Measurements from ENCODE around the gene MRPL42. TPM values are rescaled to one million over a fixed set of nuclear protein-coding genes. Genes with fewer than 3 reads are reported as not detected.

Gene MRPL42
- total RNA-seq, 1 donor from 2014 or later, result 82.1 TPM

GRCh38 chr12:93526786-93527428, 59.6 kb downstream of the MRPL42 start:
- Histone ChIP-seq H3K27me3 (ENCODE audit: control insufficient read depth, insufficient read depth, low read length) (no peaks in the 10 kb centered on the region), H3K36me3 (ENCODE audit: control insufficient read depth, insufficient read depth, low read length) (no peaks in the 10 kb centered on the region), H3K4me3 (ENCODE audit: low read depth, low read length) (no peak overlapping the region)
- FAIRE-seq, result no peak
- peak; percentile 82 for DNase-seq (ENCODE audit: low read depth)
- no peak for TF ChIP-seq CTCF (IDR thresholded peaks at IDR 0.05; ENCODE audit: insufficient read depth, low read length, severe bottlenecking)

- TF ChIP-seq CTCF (IDR thresholded peaks at IDR 0.05; ENCODE audit: insufficient read depth, low read length, severe bottlenecking), result no peak
- DNase-seq (ENCODE audit: low read depth) (peak; percentile 15), FAIRE-seq (no peak)
- no peaks in the 10 kb centered on the region for H3K36me3 ChIP-seq (ENCODE audit: control insufficient read depth, insufficient read depth, low read length)
- H3K4me3 ChIP-seq (ENCODE audit: low read depth, low read length), result no peak overlapping the region
- no peaks in the 10 kb centered on the region for H3K27me3 ChIP-seq (ENCODE audit: control insufficient read depth, insufficient read depth, low read length)
Measured at GRCh38 chr12:93530358-93530757, 63.0 kb downstream of the MRPL42 start.

- no peaks in the 10 kb centered on the region for H3K36me3 ChIP-seq (ENCODE audit: control insufficient read depth, insufficient read depth, low read length)
- DNase-seq (ENCODE audit: low read depth), result no peak
- TF ChIP-seq CTCF (IDR thresholded peaks at IDR 0.05; ENCODE audit: insufficient read depth, low read length, severe bottlenecking), result no peak
- H3K4me3 ChIP-seq (ENCODE audit: low read depth, low read length), result no peak overlapping the region
- FAIRE-seq, result no peak
- H3K27me3 ChIP-seq (ENCODE audit: control insufficient read depth, insufficient read depth, low read length), result no peaks in the 10 kb centered on the region
Measured at GRCh38 chr12:93533310-93533709, 66.0 kb downstream of the MRPL42 start.

- no peaks in the 10 kb centered on the region for H3K36me3 ChIP-seq (ENCODE audit: control insufficient read depth, insufficient read depth, low read length)
- TF ChIP-seq CTCF (IDR thresholded peaks at IDR 0.05; ENCODE audit: insufficient read depth, low read length, severe bottlenecking), result no peak
- no peak overlapping the region for H3K4me3 ChIP-seq (ENCODE audit: low read depth, low read length)
- H3K27me3 ChIP-seq (ENCODE audit: control insufficient read depth, insufficient read depth, low read length), result no peaks in the 10 kb centered on the region
- FAIRE-seq (no peak), DNase-seq (ENCODE audit: low read depth) (no peak)
Measured at GRCh38 chr12:93536111-93536765, 68.9 kb downstream of the MRPL42 start.

- FAIRE-seq (no peak), DNase-seq (ENCODE audit: low read depth) (no peak)
- Histone ChIP-seq H3K36me3 (ENCODE audit: control insufficient read depth, insufficient read depth, low read length) (no peaks in the 10 kb centered on the region), H3K4me3 (ENCODE audit: low read depth, low read length) (no peak overlapping the region), H3K27me3 (ENCODE audit: control insufficient read depth, insufficient read depth, low read length) (no peaks in the 10 kb centered on the region)
- no peak for TF ChIP-seq CTCF (IDR thresholded peaks at IDR 0.05; ENCODE audit: insufficient read depth, low read length, severe bottlenecking)
Measured at GRCh38 chr12:93536766-93537488, 69.6 kb downstream of the MRPL42 start.

All from bronchial epithelial cell (primary cell).